ENCODE results near the gene SOX5.

DNA sequence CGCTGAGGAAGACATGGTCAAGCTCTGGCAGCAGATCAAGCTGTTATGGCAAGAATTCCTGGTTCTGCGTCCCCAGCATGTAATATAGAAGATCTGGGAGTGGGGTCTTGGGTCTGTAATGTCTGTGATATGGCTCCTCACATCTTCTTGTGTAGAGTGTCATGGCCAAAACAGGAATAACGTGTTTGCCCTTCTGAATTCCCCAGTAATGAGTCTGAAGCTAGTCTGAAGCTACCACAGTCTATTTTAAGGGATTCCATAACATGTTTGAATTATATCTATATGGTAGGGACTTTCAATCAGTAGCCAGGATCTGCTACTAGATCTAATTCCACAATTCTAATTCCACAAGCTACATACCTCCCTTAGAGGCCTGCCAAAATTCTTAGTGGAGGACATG lies 31.4 kb upstream of the SOX5 start:
- TF ChIP-seq POLR2A (IDR thresholded peaks at IDR 0.05): no peak
- TF ChIP-seq, protein P1, sequence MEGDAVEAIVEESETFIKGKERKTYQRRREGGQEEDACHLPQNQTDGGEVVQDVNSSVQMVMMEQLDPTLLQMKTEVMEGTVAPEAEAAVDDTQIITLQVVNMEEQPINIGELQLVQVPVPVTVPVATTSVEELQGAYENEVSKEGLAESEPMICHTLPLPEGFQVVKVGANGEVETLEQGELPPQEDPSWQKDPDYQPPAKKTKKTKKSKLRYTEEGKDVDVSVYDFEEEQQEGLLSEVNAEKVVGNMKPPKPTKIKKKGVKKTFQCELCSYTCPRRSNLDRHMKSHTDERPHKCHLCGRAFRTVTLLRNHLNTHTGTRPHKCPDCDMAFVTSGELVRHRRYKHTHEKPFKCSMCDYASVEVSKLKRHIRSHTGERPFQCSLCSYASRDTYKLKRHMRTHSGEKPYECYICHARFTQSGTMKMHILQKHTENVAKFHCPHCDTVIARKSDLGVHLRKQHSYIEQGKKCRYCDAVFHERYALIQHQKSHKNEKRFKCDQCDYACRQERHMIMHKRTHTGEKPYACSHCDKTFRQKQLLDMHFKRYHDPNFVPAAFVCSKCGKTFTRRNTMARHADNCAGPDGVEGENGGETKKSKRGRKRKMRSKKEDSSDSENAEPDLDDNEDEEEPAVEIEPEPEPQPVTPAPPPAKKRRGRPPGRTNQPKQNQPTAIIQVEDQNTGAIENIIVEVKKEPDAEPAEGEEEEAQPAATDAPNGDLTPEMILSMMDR (IDR thresholded peaks at IDR 0.05): no peak
- no peak for TF ChIP-seq POLR2AphosphoS5 (IDR thresholded peaks at IDR 0.05)
- TF ChIP-seq EP300 (IDR thresholded peaks at IDR 0.05): no peak

Measured in sigmoid colon (tissue), 4 donors.